HCT116 (cell line): ENCODE data around the gene SLC25A44.

Source experiments
- CEBPB ChIP-seq: IDR thresholded peaks from 2 replicates; pipeline ENCODE4 v1.6.1; 2012; ENCODE audit warnings: low read depth
- EGR1 ChIP-seq: IDR thresholded peaks from 2 replicates; pipeline ENCODE4 v1.6.1; 2012; ENCODE audit warnings: low read depth
- EZH2 ChIP-seq: fragments of 200-600 bp; sonication (generic); IDR thresholded peaks from 2 replicates; pipeline ENCODE4 v1.6.1; 2017; ENCODE audit warnings: antibody characterized with exemption, mixed run types
- JUND ChIP-seq: IDR thresholded peaks from 2 replicates; pipeline ENCODE4 v1.6.1; 2012
- POLR2A ChIP-seq: IDR thresholded peaks from 2 replicates; pipeline ENCODE4 v1.7.0; 2011; ENCODE audit warnings: borderline replicate concordance; ENCODE audit not compliant: insufficient read depth, insufficient read length; ENCODE audit errors: extremely low read depth
- RAD21 ChIP-seq: IDR thresholded peaks from 2 replicates; pipeline ENCODE4 v1.6.1; 2012; ENCODE audit warnings: low read depth, mild to moderate bottlenecking
- SP1 ChIP-seq: IDR thresholded peaks from 2 replicates; pipeline ENCODE4 v1.6.1; 2012; ENCODE audit warnings: low read depth
- ZFX ChIP-seq: fragments of 450-650 bp; IDR thresholded peaks from 2 replicates; pipeline ENCODE4 v1.6.1; 2017
- TF ChIP-seq, protein P1 (sequence below): IDR thresholded peaks from 2 replicates; pipeline ENCODE4 v1.6.1; 2012
- TF ChIP-seq, protein P2 (sequence below), 3 experiments: fragments of 200-600 bp in 1 of 3; sonication (generic) in 1 of 3; IDR thresholded peaks in 2 of 3; conservative IDR thresholded peaks in 1 of 3; 2 replicates each; pipeline ENCODE4 v1.5.1; 2012 to 2017; ENCODE audit warnings: low read depth in 2 of 3, low read length in 2 of 3, antibody characterized with exemption in 1 of 3, borderline replicate concordance in 1 of 3, control low read depth in 1 of 3, mild to moderate bottlenecking in 1 of 3, mixed read lengths in 1 of 3, mixed run types in 1 of 3, moderate library complexity in 1 of 3; ENCODE audit not compliant: insufficient read depth in 1 of 3
- TF ChIP-seq, protein P3 (sequence below): IDR thresholded peaks from 2 replicates; pipeline ENCODE4 v1.6.1; 2012
- TF ChIP-seq, protein P4 (sequence below): IDR thresholded peaks from 2 replicates; pipeline ENCODE4 v1.6.1; 2011; ENCODE audit warnings: mild to moderate bottlenecking, low read length, moderate library complexity; ENCODE audit not compliant: insufficient replicate concordance; ENCODE audit errors: extremely low read depth

DNA sequence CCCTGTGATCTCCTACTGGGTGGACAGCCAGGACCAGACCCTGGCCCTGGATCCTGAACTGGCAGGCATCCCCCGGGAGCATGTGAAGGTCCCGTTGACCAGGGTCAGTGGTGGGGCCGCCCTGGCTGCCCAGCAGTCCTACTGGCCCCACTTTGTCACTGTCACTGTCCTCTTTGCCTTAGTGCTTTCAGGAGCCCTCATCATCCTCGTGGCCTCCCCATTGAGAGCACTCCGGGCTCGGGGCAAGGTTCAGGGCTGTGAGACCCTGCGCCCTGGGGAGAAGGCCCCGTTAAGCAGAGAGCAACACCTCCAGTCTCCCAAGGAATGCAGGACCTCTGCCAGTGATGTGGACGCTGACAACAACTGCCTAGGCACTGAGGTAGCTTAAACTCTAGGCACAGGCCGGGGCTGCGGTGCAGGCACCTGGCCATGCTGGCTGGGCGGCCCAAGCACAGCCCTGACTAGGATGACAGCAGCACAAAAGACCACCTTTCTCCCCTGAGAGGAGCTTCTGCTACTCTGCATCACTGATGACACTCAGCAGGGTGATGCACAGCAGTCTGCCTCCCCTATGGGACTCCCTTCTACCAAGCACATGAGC, 17.2 kb upstream of the SLC25A44 start:
- TF ChIP-seq, protein P1, sequence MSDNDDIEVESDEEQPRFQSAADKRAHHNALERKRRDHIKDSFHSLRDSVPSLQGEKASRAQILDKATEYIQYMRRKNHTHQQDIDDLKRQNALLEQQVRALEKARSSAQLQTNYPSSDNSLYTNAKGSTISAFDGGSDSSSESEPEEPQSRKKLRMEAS: no peak
- TF ChIP-seq, protein P2, sequence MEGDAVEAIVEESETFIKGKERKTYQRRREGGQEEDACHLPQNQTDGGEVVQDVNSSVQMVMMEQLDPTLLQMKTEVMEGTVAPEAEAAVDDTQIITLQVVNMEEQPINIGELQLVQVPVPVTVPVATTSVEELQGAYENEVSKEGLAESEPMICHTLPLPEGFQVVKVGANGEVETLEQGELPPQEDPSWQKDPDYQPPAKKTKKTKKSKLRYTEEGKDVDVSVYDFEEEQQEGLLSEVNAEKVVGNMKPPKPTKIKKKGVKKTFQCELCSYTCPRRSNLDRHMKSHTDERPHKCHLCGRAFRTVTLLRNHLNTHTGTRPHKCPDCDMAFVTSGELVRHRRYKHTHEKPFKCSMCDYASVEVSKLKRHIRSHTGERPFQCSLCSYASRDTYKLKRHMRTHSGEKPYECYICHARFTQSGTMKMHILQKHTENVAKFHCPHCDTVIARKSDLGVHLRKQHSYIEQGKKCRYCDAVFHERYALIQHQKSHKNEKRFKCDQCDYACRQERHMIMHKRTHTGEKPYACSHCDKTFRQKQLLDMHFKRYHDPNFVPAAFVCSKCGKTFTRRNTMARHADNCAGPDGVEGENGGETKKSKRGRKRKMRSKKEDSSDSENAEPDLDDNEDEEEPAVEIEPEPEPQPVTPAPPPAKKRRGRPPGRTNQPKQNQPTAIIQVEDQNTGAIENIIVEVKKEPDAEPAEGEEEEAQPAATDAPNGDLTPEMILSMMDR (IDR thresholded peaks at IDR 0.05 in 2 of 3, conservative IDR thresholded peaks at IDR 0.05 in 1 of 3; ENCODE audit: borderline replicate concordance in 1 of 3, insufficient read depth in 1 of 3, low read depth in 2 of 3, low read length in 2 of 3): no peak
- TF ChIP-seq EGR1 (no peak), JUND (no peak), POLR2A (no peak), SP1 (no peak), CEBPB (no peak), RAD21 (no peak), ZFX (no peak), EZH2 (no peak)
- TF ChIP-seq, protein P3, sequence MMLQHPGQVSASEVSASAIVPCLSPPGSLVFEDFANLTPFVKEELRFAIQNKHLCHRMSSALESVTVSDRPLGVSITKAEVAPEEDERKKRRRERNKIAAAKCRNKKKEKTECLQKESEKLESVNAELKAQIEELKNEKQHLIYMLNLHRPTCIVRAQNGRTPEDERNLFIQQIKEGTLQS: no peak
- TF ChIP-seq, protein P4, sequence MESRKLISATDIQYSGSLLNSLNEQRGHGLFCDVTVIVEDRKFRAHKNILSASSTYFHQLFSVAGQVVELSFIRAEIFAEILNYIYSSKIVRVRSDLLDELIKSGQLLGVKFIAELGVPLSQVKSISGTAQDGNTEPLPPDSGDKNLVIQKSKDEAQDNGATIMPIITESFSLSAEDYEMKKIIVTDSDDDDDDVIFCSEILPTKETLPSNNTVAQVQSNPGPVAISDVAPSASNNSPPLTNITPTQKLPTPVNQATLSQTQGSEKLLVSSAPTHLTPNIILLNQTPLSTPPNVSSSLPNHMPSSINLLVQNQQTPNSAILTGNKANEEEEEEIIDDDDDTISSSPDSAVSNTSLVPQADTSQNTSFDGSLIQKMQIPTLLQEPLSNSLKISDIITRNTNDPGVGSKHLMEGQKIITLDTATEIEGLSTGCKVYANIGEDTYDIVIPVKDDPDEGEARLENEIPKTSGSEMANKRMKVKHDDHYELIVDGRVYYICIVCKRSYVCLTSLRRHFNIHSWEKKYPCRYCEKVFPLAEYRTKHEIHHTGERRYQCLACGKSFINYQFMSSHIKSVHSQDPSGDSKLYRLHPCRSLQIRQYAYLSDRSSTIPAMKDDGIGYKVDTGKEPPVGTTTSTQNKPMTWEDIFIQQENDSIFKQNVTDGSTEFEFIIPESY: no peak
